HG02973 (cell line): ENCODE measurements around the gene KCNQ1OT1.

ENCODE experiments used
- ATAC-seq: cut with Tn5 transposase; IDR thresholded peaks from one replicate; pipeline ENCODE4 v1.9.1; 2021; ENCODE audit warnings: moderate library complexity; ENCODE audit not compliant: unreplicated experiment

The KCNQ1OT1 gene

DNA sequence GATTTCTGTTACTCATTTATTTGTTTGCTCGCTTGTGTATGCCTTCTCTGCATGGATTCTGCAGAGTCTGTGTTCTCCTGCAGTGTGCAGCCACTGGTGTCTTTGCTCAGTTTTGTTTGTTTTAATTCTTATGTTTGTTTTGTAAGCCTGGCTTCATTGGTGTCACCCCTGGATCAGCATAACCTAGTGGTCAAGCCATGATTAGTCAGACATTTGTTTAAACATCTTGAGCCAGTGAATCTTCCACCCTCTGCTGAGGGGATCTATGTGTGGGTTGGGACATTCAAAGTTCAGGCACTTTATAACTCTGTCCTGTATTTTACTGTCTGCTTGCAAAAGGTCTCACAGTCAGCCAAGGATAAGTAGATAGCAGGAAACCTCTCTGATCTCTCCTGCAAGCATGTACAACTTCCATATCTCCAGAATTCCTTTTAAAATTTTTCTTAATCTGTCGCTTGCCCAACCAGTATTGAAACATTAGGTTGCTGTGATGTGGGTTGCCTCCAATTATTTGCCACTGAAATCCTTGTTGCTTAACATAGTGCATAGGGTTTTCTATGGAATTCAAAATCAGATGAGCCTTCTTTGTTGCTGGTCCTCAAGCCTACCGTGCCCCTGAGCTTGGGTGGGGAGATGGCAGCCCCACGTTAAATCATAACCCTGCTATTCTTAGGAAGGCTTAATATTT is 86.8 kb downstream of the KCNQ1OT1 start:
- no peak for ATAC-seq

DNA sequence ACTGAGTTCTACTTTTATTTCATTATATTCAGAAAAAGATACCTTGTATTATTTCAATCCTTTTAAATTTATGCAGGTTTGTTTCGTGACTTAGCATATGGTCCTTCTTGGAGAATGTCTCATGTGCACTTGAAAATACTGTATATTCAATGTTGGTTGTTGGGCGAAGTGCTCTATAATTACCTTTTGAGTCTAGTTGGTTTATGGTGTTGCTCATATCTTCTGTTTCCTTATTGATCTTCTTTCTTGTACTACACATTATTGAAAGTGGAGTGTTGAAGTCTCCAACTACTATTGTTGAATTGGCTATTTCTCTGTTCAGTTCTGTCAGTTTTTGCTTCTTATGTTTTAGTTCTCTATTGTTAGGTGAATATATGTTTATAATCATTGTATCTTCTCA is 90.4 kb downstream of the KCNQ1OT1 start:
- ATAC-seq: no peak

DNA sequence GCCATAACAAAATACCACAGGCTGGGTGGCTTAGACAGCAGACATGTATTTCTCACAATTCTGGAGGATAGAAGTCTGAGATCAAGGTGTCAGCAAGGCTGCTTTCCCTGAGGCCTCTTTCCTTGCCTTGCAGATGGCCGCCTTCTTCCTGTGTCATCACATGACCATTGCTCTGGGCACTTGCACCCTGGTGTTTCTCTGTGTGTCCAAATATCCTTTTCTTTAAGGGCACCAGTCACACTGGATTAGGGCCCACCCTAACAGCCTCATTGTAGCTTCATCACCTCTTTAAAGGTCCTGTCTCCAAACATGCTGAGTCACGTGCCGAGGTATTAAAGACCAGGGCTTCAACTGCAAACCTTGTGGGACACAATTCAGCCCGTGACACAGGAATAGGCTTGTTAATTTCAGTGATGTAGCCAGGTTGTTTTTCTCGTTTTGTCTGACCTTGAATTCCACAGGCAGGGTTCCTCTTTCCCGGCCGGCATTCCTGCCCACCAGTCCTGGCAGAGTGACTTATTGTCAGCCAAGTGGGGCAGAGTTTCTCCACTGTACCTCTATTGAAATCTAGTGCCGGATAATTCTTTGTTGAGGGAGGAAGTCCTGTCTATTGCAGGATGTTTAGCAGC is 100.1 kb downstream of the KCNQ1OT1 start:
- ATAC-seq: no peak

DNA sequence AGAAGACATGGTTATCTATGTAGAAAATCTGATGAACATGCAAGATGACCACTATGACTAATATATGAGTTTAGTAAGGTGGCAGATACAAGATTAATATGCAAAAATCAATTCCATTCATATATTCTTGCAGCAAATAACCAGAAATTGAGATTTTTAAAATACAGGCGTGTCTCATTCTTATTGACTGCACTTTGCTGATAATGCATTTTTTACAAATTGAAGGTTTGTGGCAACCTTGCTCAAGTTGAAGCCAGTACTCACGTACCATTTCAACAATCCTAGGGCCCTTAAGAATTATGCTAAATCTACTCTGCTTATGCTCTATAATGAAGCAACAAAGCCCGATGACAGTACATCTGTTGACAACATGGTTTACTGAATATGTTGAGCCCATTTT is 104.6 kb downstream of the KCNQ1OT1 start:
- ATAC-seq: no peak

DNA sequence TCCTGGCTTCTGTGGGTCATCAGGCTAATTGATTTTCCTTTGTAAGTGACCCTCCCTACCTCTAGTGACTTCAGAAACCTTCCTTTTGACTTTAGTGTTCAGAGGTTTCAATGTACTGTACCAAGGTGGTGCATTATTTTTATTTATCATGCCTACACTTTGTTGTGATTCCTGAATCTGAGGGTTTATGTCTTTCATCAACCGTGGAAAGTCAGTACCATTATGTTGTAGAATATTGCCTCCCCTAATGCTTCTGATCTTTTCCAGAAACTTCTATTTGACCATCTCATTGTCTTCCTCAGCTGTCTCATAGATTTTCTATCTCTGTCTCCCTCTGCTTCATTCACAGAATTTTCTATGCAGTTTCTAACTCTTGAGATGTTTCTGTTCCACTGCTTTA is 105.5 kb downstream of the KCNQ1OT1 start:
- ATAC-seq: no peak

DNA sequence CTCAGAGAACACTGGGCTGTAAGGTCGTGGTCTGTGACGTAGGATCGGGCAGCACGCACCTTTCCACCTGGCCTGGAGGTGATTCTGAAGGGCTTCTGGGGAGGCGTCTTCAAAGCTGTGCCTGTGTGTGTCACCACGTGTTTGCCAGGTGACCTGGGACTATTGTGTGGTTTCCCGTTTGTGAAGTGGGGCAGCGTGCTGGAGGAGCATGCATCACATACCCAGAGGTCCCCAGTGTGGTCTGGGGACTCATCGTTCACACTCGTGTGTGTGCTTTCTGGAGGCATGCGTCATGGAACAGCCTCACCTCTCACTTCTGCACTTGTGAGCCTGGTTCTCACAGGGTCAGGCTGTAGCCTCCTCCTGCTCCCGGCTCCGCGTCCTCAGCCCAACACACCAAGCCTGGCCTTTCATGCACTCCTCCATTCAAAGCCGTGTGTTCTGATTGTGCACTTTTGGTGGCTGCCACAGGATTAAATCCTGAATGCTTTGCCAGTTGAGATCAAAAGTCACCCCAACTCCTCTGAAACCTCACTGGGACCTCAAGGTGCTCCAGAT is 106.3 kb downstream of the KCNQ1OT1 start:
- ATAC-seq: no peak

DNA sequence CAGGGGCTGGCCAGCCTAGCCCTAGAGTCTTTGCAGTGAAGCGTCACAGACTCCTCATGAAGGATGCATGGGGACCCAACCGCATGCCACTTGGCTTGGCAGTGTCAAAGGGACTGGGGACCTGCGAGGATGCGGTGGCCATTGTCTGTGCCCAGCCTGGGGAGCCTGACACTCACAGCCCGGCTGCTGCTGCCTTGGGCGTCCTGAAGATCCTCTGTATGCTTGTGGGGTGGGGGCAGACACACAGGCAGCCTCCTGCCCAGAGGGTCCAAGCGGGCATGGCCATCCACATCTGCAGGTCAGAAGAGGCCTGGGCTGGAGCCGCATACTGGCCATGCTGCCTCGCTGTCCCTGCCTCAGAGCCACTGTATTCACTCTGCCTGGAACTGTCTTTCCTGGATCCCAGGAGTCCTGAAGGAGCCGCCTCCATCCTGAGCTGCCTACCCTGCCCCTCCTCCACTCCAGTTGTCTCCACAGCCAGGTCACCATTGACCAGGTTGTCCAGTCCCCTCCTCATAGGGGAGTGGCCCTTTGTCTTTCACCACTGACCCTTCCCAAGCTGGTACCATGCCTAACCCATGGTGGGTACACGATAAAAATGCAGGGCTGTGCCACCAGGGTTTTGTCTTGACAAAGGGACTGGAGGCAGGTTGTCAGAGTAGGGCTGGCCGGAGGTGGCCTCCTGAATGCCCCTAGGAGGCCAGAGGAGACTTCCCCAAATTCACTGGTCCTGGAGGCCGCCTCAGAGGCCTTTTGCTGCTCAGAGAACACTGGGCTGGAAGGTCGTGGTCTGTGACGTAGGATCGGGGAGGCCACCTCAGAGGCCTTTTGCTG is 107.0 kb downstream of the KCNQ1OT1 start:
- no peak for ATAC-seq

DNA sequence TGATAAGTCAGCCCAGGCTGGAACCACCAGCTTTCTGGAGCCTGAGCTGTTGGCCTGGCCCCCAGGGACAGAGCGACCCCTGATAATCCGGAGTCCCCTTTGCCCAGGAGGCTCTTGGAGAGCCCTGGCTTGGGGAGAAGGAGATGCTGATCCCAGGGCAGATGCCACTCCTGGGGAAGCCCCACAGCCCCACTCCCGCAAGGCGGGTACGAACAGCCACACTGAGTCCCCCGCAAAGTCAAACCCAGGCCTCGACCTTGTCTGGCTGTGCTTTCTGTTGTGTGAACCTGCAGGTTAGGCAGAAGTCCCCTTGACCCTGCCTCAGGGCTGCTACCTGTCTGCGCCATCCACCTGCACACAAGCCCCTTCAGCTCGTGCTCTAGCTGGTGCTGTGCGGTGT is 108.0 kb downstream of the KCNQ1OT1 start:
- no peak for ATAC-seq

DNA sequence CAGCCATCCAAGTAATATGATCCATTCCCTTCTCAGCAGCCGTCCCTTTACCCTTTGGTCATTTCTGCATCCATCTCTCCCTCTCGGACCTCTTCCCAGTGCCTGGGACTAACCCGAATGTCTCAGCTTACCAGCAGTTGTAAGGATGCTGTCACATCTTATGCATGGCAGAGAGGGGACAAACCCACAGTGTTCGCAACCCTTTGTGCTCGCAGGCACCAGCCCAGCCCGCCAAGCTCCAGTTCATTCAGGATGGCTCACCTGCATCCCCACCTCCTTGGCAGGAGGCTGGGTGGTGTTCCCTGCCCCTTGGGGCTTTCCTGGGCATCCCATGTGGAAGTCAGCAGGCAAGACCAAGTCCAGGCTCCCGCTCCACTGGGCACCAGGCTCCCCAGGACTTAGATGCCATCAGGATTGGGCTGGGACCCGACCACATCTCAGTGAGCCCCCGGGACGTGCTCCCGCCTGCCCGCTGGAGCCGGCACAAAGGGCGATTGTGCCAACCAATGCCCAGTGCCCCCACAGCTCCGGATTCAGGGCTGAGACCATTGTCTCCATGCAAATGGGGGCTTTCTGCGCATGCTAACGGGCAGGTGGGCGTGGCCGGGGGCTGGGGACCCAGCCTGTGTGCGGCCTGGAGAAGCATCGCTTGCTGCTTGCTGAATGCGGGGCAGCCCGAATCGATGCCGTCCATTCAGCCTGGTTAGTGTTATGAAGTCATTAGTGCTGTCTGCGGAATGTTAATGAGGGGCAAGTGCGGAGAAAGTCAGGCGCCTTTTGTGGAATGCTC is 108.6 kb downstream of the KCNQ1OT1 start:
- ATAC-seq: no peak

DNA sequence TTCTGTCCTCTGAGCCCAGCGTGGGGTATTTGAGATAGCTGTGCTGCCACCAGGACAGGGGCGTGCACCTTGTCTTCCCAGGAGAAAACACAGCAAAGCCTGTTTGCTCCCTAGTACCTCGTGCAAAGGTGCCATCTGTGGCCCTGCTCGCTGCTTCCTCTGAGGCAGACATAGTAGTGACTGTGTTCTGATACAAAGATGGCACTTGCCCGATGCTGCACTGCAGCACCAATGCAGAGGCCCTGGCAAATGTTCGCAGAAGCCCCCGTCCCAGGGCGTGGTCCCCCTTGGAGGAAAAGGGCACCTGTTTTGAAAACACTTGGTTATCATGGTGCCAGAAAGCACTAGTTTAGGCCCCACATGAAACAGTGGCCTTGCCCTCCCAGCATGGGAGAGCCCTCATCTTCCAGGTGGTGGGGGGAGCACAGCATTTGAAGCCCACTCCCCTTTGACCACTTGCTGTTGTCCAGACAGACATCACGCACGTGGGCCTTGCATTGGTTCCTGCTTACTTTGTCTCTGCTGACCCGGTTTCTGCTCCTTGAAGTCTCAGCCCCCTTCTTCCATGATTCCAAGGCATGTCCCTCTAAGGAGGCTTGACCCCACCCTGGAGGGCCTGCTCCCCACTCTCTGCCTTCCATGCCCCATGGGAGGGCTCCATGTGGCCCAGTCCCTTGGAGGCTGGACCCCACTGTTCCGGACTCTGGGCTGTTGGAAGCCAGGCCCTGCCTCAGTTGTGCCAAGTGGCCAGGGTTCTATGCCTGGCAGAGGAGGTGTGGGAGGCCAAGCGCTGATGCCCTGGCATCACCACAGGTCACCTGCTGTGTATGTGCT is 109.4 kb downstream of the KCNQ1OT1 start:
- no peak for ATAC-seq

DNA sequence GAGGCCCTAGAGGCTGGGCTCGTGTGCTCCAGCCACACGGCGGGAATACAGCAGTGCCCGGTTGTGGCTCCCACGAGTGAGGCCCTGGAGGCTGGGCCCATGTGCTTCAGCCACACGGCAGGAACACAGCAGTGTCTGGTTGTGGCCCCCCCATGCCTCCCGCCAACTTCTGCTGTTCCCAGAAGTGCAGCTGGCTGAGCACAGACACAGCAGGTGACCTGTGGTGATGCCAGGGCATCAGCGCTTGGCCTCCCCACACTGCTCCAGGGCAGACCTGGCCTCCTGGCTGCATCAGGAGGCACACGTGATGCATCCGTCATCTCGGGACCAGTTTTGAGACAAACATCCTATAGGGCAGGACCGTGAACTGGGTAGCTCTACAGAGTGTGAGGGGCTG is 110.3 kb downstream of the KCNQ1OT1 start:
- ATAC-seq: no peak

DNA sequence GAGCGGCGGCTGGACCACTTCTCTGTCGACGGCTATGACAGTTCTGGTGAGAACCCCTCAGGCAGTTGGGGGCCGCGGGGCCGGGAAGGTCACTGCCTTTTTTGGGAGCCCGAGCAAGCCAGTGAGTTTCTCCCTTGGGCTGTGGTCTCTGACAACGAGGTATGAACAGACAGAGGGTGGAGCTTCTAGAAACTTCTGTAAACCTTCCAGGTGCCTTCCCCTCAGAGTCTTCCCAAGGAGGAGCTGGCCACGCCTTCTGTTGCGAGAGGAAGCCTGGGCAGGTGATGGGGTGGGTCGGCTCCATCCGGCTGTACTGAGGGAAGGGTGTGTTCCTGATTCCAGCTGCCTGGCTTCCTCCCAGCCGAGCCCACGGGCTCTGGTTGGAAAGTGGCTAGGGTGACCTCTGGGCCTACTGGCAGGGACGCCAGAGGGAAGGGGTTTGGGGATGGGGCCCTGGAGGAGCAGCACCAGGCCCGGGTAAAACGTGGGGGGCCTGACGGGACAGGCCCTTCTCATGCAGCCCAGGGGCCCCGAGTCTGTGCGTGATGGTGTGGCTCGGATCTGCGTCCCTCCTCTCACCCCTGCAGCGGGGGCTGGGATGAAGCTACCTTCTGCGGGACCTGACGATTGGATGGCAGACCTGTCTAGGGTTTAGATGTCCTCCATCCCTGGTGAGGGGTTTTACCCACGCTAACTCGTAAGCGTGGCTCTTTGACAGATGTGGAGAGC is 110.8 kb downstream of the KCNQ1OT1 start:
- ATAC-seq: no peak

DNA sequence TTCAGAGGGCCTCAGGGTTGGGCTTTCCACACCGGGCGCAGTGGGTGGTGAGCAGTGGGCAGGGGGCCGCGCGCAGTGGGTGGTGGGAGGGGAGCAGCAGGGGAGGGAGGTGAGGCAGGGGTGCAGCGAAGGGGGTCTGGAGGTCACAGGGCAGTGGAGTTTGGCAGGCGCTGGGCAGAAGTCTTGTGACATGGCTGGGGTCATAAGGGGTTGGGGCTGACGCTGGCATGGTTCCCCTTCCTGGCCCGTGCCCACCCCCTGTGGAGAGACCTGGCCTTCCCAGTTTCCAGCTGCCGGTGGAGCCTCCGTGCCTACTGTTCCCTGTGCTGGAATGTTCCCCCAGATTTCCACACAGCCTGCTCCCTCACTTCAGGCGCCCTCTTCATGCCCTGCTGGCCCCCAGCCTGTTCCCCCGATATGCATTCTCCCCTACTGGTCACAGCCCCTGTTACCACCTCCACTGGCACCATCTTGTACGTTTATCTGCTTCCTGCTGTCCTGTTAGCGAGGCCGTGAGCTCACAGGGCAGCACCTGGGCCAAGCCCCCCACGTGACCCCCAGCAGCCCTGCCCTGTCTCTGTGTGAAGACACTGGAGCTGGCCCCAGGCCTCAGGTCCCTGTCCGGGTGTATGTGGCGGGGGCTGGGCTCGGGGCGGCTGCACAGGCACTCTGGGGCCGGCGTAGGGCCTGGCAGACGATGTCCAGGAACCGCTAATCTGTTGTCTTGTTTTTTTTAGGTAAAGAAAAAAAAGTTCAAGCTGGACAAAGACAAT is 111.6 kb downstream of the KCNQ1OT1 start:
- ATAC-seq: no peak

DNA sequence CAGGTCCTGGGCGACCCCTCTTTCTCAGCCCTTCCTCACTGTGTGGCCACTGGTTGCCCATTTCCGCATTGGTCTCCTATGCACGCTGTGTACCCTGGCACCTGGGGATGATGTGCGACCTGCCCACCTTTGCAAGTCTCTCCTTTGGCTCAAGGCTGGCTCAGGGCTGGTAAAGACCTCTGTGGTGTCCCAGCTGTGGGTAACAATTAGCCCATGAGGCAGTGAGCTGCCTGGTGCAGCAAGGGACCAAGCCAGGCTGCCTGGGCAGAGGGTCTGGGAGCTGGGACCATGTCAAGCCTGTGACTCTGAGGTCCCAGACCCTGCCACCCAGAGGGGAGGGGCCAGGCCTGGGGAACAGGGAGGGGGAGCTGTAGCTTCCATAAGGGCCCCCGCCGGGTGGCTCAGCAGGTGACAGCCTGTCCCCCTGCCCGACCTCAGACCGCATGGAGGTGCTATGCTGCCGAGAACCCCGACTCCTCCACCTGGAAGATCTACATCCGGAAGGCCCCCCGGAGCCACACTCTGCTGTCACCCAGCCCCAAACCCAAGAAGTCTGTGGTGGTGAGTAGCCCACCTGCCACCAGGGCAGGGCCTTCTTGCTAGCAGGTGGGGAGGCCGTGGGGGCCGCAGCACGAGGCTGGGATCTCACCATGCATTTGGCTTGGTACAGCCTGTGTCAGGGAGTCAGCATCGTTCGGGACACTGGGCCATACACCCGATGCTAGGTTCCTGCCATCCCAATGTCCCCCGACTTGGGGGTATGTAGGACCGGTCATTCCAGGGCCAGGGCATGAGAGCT is 112.5 kb downstream of the KCNQ1OT1 start:
- ATAC-seq: no peak

DNA sequence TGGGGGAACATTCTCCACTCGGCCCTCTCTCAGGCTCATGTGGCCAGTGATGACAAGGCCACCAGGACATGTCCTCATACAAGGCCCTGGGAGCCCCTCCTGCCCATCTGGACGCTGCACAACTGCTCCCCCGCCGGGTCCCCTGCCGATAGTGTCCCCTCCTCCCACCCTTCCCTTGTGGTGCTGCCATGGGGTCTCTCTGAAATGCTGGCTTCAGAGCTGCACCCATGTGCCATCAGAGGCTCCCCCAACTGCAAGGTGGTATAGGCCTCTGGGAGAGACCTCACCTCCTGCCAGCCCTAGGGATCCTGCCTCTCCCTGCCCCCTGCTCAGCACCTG is 113.0 kb downstream of the KCNQ1OT1 start:
- ATAC-seq: no peak

DNA sequence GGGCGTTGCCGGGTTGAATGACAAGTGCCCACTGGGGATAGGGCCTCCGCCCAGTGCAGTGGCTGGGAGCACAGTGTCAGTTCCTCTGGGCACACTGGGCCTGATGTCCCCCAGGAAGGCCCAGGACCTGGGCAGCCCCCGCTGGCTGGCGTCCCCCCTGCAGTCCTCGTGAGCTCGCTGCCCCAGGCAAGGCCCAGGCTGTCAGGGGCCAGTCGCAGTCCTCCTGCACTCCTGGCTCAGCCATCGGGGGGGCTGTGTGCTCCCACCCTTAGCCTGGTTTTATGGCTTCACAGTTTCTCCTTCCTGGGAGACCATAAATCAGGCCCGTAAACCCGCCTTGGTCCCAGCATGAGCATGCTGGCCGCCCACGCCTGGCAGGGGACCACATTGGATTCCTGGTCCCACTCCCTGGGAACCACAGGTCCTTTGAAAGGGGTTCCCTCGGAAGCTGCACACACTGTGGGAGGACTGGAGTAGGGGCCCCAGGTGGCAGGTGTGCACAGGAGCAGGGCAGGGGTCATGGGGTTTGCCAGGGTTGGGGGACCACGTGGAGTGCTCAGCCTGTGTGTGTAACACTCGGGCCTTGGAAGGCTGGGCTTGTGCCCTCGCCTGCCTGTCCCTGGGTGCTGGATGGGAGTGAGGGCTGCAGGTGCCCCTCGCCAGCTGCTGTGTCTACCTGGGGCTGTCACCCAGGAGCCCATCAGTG is 113.6 kb downstream of the KCNQ1OT1 start:
- ATAC-seq: no peak

DNA sequence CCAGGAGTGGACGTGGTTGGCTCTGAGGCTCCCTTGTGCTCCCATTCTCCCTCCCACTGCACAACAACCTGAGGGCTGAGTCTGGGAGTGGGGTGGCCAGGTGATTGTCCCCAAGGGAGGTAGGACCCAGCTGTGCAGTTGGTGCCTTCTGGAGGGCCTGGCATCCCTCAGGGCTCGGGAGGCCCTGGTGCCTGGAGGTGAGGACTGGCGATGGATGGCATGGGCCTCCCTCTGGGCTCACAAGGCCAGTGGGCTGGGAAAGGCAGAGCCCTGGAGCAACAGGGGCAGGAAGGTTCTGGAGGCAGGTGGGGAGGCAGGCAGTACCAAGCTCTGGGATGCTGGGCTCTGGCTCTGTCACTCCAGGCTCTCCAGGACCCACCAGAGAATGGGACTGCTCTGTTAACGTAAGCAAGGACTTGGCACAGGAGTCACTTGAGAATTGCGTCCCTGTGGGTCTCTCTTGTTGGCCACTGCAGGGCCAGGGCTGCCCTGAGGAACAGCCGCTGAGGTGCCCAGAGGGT is 114.2 kb downstream of the KCNQ1OT1 start:
- no peak for ATAC-seq
